ENCODE data around the gene NAA38.

Gene NAA38

DNA sequence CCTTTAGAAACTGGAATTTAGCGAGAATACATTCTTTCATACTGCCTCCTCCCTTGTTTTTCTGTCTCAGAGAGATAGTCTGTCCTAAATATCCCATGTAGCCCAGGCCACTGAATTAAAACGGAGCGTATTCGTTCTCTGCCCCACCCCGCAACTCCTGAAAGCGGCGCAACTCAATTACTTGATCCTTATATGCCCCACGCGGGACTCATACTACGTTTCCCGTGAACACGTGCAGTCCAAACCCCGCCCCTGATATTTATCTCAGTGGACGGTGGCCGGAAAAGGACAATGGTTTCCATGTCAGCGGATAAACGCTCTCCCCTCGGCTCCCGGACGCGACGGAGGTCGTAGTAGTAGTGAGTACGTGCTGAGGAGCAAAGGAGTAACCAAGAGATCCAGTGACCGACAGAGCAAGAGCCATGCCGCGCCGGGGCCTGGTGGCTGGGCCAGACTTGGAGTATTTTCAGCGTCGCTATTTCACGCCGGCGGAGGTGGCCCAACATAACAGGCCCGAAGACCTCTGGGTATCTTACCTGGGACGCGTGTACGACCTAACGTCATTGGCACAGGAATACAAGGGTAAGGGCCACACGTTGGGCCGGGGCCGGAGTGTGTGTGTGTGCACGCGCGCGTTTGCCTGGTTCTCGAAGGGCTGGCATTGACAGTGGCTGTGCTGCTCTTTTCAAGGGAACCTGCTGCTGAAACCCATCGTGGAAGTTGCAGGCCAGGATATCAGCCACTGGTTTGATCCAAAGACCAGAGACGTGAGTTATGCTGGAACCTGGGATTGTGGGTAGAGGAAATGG is 558 bp upstream of the NAA38 start, which contains the start of gene CYB5D1:
Gene CYB5D1, plus strand, starts transcription at position 291 of the 809 bp plus-strand sequence. Its CDS starts 132 bp downstream, at position 423.
- H4K91ac ChIP-seq (ENCODE audit: low read depth, low read length): peak within 1 kb of the TSS; percentile 92
- peaks cover 2% of the 10 kb centered on the region for H3K79me2 ChIP-seq (ENCODE audit: control insufficient read depth, insufficient read depth, low read length, poor library complexity)
- H3K27me3 ChIP-seq (ENCODE audit: insufficient read depth, low read length): no peaks in the 10 kb centered on the region
- H2AFZ ChIP-seq (ENCODE audit: insufficient read depth, low read length, poor library complexity): peak within 1 kb of the TSS; percentile 86
- H2BK12ac ChIP-seq (ENCODE audit: low read length): no peak within 1 kb of the TSS
- H3K4me3 ChIP-seq (ENCODE audit: low read depth, low read length): peak within 1 kb of the TSS; percentile 79
- WGBS (ENCODE audit: extremely low coverage, insufficient coverage, insufficient read length): no CpG with 5 or more reads among the region's 48 CpGs
- peak within 1 kb of the TSS; percentile 89 for H2BK5ac ChIP-seq (ENCODE audit: low read depth, low read length, poor library complexity)
- no peak within 1 kb of the TSS for H3K23ac ChIP-seq (ENCODE audit: low read length)
- H2AK5ac ChIP-seq (ENCODE audit: low read length): no peak within 1 kb of the TSS
- H3K9me3 ChIP-seq (ENCODE audit: insufficient read depth, low read depth, low read length): peaks cover 3% of the 10 kb centered on the region
- peak within 1 kb of the TSS; percentile 82 for H3K14ac ChIP-seq (ENCODE audit: low read length)
- peaks cover 18 to 31% of the 10 kb centered on the region in 2 experiments for H3K4me1 ChIP-seq (ENCODE audit: control insufficient read depth in 1 of 2, insufficient read depth in 2 of 2, low read length in 2 of 2)
- H2BK120ac ChIP-seq (ENCODE audit: insufficient read depth, low read length, poor library complexity): peak within 1 kb of the TSS; percentile 75
- H4K12ac ChIP-seq (ENCODE audit: low read depth, low read length): peak within 1 kb of the TSS; percentile 81
- peaks cover 19 to 20% of the 10 kb centered on the region in 2 experiments for H3K36me3 ChIP-seq (ENCODE audit: control insufficient read depth in 1 of 2, insufficient read depth in 2 of 2, low read length in 2 of 2)
- peak within 1 kb of the TSS; percentile 24 for H3K4ac ChIP-seq (ENCODE audit: low read depth, low read length)
- peak within 1 kb of the TSS; percentile 96 for H4K8ac ChIP-seq (ENCODE audit: low read depth, low read length)
- H3K79me1 ChIP-seq (ENCODE audit: low read length): peaks cover 19% of the 10 kb centered on the region
- peak within 1 kb of the TSS; percentile 98 for H3K9ac ChIP-seq (ENCODE audit: low read length)
- peak within 1 kb of the TSS; percentile 78 for H3K4me2 ChIP-seq (ENCODE audit: low read length)
- DNase-seq: peak; percentile 80 to 91
- H3K27ac ChIP-seq (ENCODE audit: low read depth, low read length): peak within 1 kb of the TSS; percentile 97
- peak within 1 kb of the TSS; percentile 62 for H3K18ac ChIP-seq (ENCODE audit: low read length)

DNA sequence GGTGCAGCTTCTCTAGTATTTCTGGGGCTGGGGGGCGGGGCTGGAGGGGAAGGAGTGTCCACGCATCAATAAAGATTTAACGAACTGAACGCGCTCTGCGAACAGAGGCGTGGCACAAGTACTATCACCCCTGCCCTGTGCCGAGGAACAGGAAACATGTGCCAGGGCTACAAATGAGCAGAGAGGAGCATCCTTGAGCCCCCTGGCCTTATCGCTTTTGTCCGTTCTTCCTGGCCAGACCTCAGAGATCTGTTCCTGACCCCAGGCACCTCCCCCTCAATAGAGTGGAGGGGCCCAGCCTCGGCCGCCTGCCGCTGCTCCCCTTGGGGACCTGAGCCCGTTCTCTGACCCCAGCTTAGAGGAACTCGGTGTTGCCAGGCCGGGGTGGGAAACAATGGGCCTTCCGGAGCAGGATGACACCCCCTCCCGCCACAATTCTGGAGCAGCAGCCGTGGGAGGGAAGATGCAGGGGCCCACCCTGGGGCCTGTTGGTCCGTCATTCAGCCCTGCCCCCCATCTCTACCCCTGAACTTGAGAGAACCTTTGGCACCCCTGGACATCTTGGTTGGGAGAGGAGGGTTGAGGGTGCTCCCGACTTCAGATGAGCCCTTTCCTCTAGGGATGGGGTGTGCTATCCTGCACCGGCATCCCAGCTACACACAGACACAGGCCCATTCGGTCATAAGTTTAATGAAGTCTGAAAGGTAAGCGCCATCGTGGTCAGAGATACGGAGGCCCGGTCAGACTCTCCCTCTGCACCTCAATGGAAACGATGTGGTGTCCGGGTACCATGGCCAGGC is 1.1 kb downstream of the NAA38 start:
- H3K18ac ChIP-seq (ENCODE audit: low read length): no peak overlapping the region
- H3K9ac ChIP-seq (ENCODE audit: low read length): peak overlapping the region; percentile 41
- H3K79me2 ChIP-seq (ENCODE audit: control insufficient read depth, insufficient read depth, low read length, poor library complexity): peaks cover 2% of the 10 kb centered on the region
- no peak overlapping the region for H2BK120ac ChIP-seq (ENCODE audit: insufficient read depth, low read length, poor library complexity)
- no peaks in the 10 kb centered on the region for H3K27me3 ChIP-seq (ENCODE audit: insufficient read depth, low read length)
- no peak for DNase-seq
- H3K14ac ChIP-seq (ENCODE audit: low read length): peak overlapping the region; percentile 12
- H4K12ac ChIP-seq (ENCODE audit: low read depth, low read length): no peak overlapping the region
- no peak overlapping the region for H2AK5ac ChIP-seq (ENCODE audit: low read length)
- H3K4me1 ChIP-seq (ENCODE audit: control insufficient read depth in 1 of 2, insufficient read depth in 2 of 2, low read length in 2 of 2): peaks cover 18 to 37% of the 10 kb centered on the region in 2 experiments
- peak overlapping the region; percentile 17 for H3K4ac ChIP-seq (ENCODE audit: low read depth, low read length)
- H4K91ac ChIP-seq (ENCODE audit: low read depth, low read length): peak overlapping the region; percentile 48
- H3K36me3 ChIP-seq (ENCODE audit: control insufficient read depth in 1 of 2, insufficient read depth in 2 of 2, low read length in 2 of 2): peaks cover 34 to 35% of the 10 kb centered on the region in 2 experiments
- H2BK12ac ChIP-seq (ENCODE audit: low read length): no peak overlapping the region
- peak overlapping the region; percentile 3 for H2AFZ ChIP-seq (ENCODE audit: insufficient read depth, low read length, poor library complexity)
- H3K4me2 ChIP-seq (ENCODE audit: low read length): peak overlapping the region; percentile 78
- H3K9me3 ChIP-seq (ENCODE audit: insufficient read depth, low read depth, low read length): peaks cover 4% of the 10 kb centered on the region
- H4K8ac ChIP-seq (ENCODE audit: low read depth, low read length): peak overlapping the region; percentile 40
- no CpG with 5 or more reads among the region's 29 CpGs for WGBS (ENCODE audit: extremely low coverage, insufficient coverage, insufficient read length)
- peak overlapping the region; percentile 14 for H2BK5ac ChIP-seq (ENCODE audit: low read depth, low read length, poor library complexity)
- peaks cover 19% of the 10 kb centered on the region for H3K79me1 ChIP-seq (ENCODE audit: low read length)
- peak overlapping the region; percentile 34 for H3K4me3 ChIP-seq (ENCODE audit: low read depth, low read length)
- no peak overlapping the region for H3K23ac ChIP-seq (ENCODE audit: low read length)
- peak overlapping the region; percentile 97 for H3K27ac ChIP-seq (ENCODE audit: low read depth, low read length)

DNA sequence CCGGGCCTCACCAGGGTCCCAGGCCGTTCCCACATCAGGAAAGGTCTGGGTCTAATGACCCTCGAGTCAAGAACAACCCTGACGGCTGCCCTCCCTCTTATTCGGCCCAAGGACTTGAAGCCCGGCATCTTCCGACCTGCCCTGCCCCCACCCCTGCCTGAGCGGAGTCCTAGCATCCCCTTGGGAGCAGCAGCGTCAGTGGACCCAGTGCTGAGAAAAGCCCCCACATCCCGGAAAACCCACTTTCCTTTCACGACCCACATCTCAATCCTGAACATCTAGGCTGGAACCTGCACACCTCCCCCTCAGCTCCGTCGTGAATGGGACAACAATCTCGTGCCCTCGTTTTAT is 1.7 kb downstream of the NAA38 start:
- Histone ChIP-seq H3K36me3 (ENCODE audit: control insufficient read depth in 1 of 2, insufficient read depth in 2 of 2, low read length in 2 of 2) (peaks cover 40 to 41% of the 10 kb centered on the region in 2 experiments), H3K79me1 (ENCODE audit: low read length) (peaks cover 19% of the 10 kb centered on the region), H4K91ac (ENCODE audit: low read depth, low read length) (no peak overlapping the region)

DNA sequence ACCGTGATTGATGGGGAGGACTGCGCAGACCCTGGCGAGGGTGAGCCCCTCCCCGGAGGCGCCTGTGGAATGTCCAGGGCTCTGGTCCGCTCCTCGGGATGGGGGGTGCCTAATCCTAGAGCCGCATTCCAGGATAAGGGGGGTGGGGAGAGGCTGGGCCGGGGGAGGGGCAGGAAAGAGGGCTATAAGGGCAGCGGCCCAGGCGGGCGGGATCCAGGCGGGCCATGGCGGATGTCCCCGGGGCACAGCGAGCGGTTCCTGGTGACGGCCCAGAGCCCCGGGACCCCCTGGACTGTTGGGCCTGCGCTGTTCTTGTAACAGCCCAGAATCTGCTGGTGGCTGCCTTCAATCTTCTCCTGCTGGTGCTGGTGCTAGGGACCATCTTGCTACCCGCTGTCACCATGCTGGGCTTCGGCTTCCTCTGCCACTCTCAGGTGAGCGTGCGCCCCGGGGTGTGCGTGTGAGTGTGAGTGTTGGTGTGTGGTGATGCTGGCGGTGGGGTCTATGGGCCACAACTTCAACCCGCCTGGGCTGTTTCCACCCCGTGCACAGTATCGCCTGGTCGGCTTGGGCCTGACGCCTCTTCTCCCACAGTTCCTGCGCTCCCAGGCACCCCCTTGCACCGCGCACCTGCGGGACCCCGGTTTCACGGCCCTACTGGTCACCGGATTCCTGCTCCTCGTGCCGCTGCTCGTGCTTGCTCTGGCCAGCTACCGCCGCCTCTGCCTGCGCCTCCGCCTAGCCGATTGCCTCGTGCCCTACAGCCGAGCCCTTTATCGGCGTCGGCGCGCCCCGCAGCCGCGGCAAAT is 2.3 kb downstream of the NAA38 start, which contains the start of gene TMEM88:
Gene TMEM88, plus strand, starts transcription at position 216 of the 809 bp plus-strand sequence. Its CDS starts 9 bp downstream, at position 225.
- H4K8ac ChIP-seq (ENCODE audit: low read depth, low read length): no peak within 1 kb of the TSS
- peaks cover 4% of the 10 kb centered on the region for H3K9me3 ChIP-seq (ENCODE audit: insufficient read depth, low read depth, low read length)
- no peak within 1 kb of the TSS for H3K4ac ChIP-seq (ENCODE audit: low read depth, low read length)
- H3K4me2 ChIP-seq (ENCODE audit: low read length): peak within 1 kb of the TSS; percentile 78
- H3K4me3 ChIP-seq (ENCODE audit: low read depth, low read length): peak within 1 kb of the TSS; percentile 65
- WGBS (ENCODE audit: extremely low coverage, insufficient coverage, insufficient read length): no CpG with 5 or more reads among the region's 57 CpGs
- peak within 1 kb of the TSS; percentile 38 for H4K12ac ChIP-seq (ENCODE audit: low read depth, low read length)
- H2BK5ac ChIP-seq (ENCODE audit: low read depth, low read length, poor library complexity): no peak within 1 kb of the TSS
- H2BK12ac ChIP-seq (ENCODE audit: low read length): no peak within 1 kb of the TSS
- peaks cover 18 to 37% of the 10 kb centered on the region in 2 experiments for H3K4me1 ChIP-seq (ENCODE audit: control insufficient read depth in 1 of 2, insufficient read depth in 2 of 2, low read length in 2 of 2)
- peaks cover 2% of the 10 kb centered on the region for H3K79me2 ChIP-seq (ENCODE audit: control insufficient read depth, insufficient read depth, low read length, poor library complexity)
- no peak within 1 kb of the TSS for H2AK5ac ChIP-seq (ENCODE audit: low read length)
- H2AFZ ChIP-seq (ENCODE audit: insufficient read depth, low read length, poor library complexity): no peak within 1 kb of the TSS
- peaks cover 44% of the 10 kb centered on the region in 2 experiments for H3K36me3 ChIP-seq (ENCODE audit: control insufficient read depth in 1 of 2, insufficient read depth in 2 of 2, low read length in 2 of 2)
- H3K27ac ChIP-seq (ENCODE audit: low read depth, low read length): peak within 1 kb of the TSS; percentile 8
- no peak within 1 kb of the TSS for H4K91ac ChIP-seq (ENCODE audit: low read depth, low read length)
- peaks cover 19% of the 10 kb centered on the region for H3K79me1 ChIP-seq (ENCODE audit: low read length)
- no peaks in the 10 kb centered on the region for H3K27me3 ChIP-seq (ENCODE audit: insufficient read depth, low read length)
- no peak for DNase-seq
- no peak within 1 kb of the TSS for H3K23ac ChIP-seq (ENCODE audit: low read length)
- H3K9ac ChIP-seq (ENCODE audit: low read length): peak within 1 kb of the TSS; percentile 18
- peak within 1 kb of the TSS; percentile 13 for H3K14ac ChIP-seq (ENCODE audit: low read length)
- no peak within 1 kb of the TSS for H2BK120ac ChIP-seq (ENCODE audit: insufficient read depth, low read length, poor library complexity)
- peak within 1 kb of the TSS; percentile 6 for H3K18ac ChIP-seq (ENCODE audit: low read length)

More for the DNA sequence above, 1.7 kb downstream of the NAA38 start:
- Histone ChIP-seq H2BK12ac (ENCODE audit: low read length) (no peak overlapping the region), H4K12ac (ENCODE audit: low read depth, low read length) (peak overlapping the region; percentile 38), H2AK5ac (ENCODE audit: low read length) (no peak overlapping the region), H3K18ac (ENCODE audit: low read length) (peak overlapping the region; percentile 6), H3K79me2 (ENCODE audit: control insufficient read depth, insufficient read depth, low read length, poor library complexity) (peaks cover 2% of the 10 kb centered on the region), H3K4me1 (ENCODE audit: control insufficient read depth in 1 of 2, insufficient read depth in 2 of 2, low read length in 2 of 2) (peaks cover 18 to 37% of the 10 kb centered on the region in 2 experiments), H3K4me2 (ENCODE audit: low read length) (peak overlapping the region; percentile 78), H3K23ac (ENCODE audit: low read length) (no peak overlapping the region), H3K9me3 (ENCODE audit: insufficient read depth, low read depth, low read length) (peaks cover 4% of the 10 kb centered on the region), H2BK5ac (ENCODE audit: low read depth, low read length, poor library complexity) (no peak overlapping the region), H3K27ac (ENCODE audit: low read depth, low read length) (no peak overlapping the region), H2BK120ac (ENCODE audit: insufficient read depth, low read length, poor library complexity) (no peak overlapping the region), H4K8ac (ENCODE audit: low read depth, low read length) (no peak overlapping the region), H3K4ac (ENCODE audit: low read depth, low read length) (no peak overlapping the region), H3K14ac (ENCODE audit: low read length) (no peak overlapping the region), H3K4me3 (ENCODE audit: low read depth, low read length) (peak overlapping the region; percentile 65), H3K9ac (ENCODE audit: low read length) (no peak overlapping the region), H2AFZ (ENCODE audit: insufficient read depth, low read length, poor library complexity) (no peak overlapping the region), H3K27me3 (ENCODE audit: insufficient read depth, low read length) (no peaks in the 10 kb centered on the region)
- WGBS (ENCODE audit: extremely low coverage, insufficient coverage, insufficient read length): no CpG with 5 or more reads among the region's 15 CpGs
- no peak for DNase-seq
